ENCODE results near the gene LAPTM5.

The LAPTM5 gene

DNA sequence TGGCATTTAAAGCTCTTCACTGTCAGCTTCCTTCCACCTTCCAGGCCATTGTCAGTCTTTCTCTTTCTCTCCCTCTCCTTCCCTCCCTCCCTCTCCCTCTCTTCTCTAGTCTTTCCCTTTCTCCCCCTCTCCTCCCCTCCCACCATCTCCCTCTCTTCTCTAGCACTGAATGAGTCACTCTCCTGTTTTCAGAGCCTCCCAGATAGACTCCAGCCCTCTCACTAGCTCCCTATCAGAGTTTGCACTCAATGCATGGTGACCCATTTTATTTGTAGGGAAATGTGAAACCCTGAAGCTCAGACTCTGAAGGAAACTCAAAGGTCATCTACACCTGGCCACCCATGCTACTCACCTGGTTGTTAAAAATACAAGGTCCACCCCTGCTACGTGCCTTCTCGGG, 29.8 kb downstream of the LAPTM5 start:
- DNase-seq = no peak

DNA sequence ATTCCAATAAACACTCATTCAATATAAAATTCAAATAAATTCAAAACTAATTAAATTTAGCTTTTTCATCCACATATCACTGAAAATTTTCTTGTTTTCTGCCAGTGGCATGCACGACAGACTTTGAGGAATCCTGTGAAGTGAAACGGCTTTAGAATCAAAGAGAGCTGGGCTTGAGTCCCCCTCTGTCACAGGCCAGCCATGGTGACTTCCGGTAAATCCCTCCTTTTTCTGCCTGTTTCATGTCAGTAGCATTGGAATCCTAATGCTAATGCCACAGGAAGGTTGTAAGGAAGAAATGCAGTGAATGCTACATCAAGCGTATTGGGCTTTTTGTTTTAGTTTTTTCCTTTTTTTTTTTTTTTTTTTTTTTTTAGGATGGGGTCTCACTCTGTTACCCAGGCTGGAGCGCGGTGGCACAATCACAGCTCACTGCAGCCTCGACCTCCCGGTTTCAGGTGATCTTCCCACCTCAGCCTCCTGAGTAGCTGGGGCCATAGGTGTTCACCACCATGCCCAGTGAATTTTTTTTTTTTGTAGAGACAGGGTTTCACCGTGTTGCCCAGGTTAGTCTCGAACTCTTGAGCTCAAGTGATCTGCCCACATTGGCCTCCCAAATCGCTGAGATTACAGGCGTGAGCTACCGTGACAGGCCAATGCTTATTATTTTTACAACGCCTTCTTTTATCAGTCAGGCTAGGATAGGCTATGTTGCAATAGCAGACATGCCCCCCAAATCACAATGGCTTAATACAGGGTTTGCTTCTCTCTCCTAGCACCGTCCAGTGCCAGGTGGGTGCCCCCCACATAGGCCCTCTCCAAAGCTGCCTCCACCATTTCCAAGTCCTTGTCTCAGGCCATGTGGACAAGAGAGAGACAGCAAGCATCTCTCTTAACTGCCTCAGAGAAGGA, 30.5 kb downstream of the LAPTM5 start:
- no peak for DNase-seq

DNA sequence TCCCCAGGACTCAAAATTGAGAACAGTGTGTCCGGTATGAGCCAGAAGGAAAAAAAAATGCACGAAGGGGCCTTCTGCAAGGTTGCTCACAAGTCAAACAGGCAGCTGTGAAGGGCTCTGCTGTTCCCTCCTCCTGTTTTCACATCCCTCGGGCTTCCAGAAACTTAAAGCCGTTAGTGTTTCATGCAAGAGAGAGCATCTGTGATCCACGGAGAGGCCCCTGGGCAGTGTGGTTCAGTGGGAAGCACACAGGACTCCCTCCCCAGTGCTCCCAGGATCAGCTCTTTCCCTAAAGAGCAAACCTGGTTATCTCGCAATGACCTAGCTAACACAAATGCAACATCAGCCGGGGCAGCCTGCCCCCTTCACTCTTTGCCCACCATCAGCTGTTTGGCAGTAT, 31.3 kb downstream of the LAPTM5 start:
- DNase-seq = no peak

DNA sequence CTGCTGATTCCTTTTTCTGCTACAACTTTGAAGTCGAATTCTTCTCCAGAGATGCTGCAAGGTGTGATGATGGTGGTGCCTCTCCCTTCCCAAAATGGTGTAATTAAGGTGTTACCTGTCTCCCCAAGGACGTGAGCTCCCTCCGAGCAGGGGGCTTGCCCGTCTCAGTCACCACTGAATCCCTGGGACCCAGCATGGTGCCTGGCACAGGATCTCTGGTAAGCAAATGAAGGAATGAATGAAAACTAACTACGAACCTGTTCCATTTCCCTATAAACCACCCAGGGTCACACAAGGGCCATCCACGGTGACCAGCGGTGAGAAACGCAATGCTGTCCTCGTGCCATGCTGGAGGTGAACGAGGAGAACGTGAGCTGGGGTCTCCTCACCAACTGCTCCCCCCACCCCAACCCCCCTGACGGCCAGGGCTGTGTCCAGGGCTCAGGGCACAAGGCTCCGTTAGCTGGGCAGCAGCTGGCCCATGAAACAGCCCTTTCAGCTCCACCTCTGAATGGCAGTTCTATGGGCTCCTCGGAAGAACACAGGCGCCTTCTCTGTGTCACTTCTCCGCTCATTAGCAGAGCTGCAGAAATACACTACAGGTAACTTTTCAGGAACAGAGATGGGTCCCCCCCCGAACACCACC, 32.0 kb downstream of the LAPTM5 start:
- DNase-seq = no peak

DNA sequence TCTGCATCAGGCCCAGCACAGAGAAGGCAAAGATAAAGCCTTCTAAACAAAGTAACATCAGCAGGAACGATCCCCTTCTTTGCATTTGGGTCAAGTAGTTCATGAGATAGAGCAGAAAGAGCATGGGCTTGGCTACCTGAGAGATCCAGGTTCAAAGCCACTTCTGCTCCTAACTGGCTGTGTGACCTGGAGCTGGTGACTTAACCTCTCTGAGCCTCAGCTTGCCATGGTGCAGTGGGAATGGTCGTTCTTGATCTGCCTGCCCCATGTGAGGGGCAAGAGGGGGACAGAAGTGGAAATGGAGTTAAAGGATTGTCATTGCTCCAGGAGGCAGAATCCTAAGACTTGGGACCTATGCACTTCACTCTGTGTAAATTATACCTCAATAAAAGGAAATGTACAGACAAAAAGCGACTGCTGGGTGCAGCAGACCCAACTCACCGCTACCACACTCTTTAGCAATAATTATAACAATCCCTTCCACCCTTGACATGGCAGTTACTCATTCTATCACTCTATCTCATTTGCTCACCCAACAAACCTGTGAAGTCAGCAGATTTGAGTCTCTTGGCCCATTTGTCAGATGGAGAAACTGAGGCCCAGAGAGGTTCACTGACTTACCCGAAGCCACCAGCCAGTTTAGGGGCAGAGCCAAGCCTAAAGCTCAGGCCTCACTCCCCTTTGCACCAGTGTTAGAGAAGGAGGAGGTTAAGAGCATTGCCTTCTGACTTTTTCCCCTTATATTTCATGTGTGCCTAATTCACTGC, 32.7 kb downstream of the LAPTM5 start:
- no peak for DNase-seq

DNA sequence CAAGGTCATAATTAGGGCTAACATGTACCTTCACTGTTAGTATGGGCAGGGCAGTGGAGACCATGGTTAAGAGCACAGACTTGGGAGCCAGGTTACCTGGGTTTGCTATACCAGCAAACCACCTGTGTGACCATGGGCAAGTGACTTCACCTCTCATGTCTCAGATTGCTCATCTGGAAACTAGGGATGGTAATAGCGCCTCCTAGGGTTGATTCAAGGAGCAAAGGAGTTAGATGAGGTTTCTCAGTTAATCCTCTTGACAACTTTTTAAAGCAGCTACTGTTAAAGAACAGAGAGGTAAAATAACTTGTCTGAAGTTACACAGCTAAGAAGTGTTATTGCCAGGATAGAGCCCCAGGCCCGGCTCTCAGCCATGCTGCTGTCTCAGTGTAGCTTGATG, 33.4 kb downstream of the LAPTM5 start:
- DNase-seq = no peak

DNA sequence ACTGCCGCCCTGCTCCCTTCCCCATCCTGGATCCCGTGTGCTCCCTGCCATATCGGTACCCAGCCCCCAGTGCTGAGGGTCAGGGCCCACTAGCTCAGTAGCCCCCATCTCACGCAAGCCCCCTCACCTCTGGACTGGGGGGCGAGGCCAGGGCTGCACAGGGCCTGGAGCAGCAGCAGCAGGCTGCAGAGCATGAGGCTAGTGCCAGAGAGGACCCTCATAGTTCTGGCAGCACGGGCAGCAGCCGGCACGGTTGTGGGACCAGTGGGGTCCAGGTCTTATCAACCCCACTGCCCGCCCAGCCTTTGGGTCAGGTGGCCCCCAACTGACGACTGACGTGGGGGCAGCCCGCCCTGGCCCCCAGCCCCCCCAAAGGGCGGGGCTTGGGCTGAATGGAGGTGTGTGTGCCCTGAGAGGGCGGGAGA, 34.2 kb downstream of the LAPTM5 start, which contains the start of gene MATN1:
MATN1 (minus strand) TSS at position 255 of the 425 bp plus-strand sequence; CDS start at position 221, 34 bp downstream.
- DNase-seq = no peak

DNA sequence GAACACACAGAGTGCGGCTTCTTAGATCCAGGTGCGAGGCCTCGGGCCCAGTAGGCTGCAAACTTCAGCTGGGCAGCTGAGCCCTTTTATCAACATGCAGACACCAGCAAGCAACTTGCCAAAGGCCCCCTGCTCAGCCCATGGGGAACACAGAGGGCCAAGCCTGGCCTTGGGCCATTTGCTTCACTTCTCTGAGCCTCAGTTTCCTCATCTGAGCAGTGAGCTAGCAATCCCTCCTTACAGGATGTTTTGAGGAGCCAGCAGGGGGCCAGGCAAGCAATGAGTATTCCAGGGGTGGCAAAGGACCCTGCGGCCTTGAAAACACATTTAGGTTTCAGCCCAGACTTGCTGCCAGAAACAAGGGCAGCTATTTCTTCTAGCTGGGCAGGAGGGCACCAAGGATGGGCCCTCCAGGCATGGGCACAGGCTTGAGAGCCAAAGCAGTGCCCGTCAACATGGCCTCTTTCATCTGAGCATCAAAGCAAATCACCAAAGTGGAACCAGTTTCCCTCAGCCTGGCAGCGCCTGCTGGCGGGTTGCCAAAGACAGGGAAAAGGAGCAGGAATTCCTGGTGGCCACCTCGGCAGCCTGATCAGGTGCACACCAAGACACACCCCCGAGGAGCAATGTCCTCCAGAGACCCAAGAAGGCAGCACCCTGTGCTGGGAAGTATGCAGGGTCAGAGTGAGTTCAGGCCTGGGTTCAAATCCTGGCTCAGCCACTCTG, 35.6 kb downstream of the LAPTM5 start:
- DNase-seq = no peak

DNA sequence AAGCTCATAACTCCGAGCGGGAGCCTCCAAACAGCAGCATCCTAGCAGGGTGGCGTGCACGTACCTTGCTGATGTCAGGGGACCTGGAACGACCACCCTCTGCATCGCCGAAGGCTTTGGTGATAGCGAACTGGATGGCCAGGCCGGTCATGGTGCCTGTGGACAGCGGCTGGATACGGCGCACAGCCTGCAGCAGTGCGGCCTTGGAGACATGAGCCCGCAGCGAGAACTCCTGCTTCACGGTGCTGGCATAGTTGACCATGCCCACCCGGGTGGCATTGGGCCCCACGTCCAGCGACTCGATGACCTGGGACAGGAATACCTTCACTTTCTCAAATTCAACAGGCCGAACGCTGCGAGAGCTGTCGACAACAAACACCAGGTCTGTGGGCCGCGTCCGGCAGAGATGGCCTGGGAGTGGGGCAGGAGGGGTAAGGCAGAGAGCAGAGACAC, 36.2 kb downstream of the LAPTM5 start:
- no peak for DNase-seq

DNA sequence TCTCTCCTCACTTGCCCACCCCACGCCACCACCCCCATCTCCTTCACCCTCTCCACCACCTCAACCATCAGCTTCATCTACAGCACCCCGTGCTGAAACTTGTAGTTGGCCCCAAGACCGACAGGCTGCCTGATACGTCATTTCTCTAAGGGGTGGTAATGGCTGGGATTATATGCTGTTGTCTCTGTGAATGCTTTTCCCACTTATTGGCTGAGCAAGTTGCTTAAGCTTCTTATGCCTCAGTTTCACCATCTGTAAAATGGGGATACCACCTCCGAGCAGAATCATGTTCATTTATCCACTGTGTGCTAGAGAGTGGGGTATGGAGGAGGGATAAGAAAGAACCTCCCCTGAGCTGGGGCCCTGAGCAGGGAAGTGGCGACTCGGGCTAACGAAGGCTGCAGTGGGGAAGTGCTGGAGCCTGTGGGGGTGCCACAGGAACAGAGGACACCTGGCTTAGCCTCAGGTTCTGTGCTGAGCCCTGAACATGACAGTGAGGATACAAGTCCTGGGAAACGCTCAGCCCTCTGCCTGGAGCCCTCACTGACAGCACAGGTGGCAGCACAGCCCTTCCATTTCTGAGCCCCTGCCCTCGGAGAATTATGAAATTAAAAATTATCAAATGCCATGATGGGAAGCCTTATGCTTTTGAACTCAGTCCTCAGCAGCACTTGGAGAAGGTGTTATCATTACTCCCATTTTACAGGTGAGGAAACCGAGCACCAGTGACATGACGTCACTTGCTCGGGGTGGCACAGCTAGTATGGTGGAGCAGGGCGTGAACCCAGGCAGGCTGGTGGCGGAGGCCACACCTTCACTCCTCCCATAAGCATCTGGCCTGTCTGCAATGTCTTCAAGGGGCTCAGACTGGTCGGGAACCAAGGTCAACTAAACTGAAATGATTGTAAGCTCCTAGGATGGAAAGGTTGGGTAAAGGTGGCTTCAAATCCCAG, 37.0 kb downstream of the LAPTM5 start:
- no peak for DNase-seq

DNA sequence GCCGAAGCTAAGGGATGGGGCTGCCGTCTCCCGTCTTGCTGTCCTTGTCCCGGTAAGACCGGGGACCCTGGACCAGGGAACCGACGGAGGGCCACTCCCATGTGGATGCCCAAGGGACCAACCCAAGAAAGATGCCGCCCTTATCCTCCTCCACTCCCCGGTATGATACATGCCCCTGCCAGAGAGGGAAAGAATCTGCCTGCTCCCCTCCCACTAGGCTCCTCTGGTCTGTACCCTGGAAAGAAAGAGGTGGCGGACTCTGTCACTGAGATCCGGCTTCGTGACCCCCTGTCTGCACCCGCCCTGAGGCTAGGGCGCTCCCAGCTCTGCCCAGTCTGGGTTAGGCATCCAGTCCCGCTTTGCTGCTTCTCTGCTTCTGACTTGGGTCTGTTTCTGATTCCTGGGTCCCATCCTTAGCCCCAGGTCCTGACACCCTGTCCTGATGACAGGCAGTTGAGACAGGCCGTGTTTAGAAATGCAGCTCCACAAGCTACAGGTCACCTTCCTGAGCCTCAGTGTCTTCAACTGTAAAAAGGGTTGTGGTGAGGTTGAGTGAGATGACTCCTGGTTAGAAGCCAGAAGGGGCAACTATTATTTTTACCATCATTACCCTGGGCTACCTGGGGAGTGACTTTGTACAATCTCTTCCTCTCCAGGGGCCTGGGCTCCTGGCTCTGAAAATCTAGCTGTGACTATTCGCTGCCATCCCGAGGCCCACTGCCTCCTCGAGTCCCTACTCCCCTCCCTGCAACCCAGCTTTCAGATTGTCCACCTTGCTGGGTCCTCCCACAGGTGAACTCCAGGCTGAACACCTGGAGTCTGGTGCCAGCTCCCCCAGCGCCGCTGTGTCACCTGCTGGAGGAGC, 37.9 kb downstream of the LAPTM5 start:
- no peak for DNase-seq

DNA sequence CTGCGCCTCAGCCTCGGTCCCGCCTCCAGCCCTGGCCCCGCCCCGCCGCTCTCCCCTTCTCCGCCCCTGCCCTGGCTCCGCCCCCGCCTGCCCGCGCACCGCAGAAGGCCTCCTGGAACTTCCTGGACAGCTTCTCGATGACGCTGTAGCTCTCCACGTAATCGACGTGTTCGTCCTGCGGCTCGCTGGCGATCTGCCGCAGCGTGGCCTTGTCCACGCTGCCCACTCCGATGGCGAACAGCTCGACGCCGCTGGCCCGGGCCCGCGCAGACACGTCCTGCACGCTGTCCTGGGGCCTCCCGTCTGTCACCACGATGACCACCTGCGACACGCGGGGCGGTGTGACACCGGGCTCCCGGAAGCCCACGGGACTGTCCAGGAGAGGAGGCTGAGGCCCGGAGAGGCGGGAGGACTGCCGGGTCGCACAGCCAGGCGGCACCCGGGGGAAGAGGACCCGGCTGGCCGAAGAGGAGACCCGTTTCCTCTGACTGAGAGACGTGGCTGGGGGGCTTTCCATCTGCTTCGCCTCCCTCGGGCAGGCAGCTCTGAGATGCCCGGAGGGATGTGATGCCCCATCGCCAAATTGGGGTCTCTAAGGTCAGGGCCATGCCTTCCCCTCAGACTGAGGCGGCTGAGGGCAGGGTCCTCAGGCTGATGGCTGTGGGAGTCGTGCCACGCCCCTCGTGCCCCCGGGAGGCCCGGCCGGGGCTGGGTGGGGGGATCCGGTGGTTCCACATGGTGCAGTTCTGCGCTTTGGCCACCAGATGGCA, 38.8 kb downstream of the LAPTM5 start:
- peak; percentile 61 to 97 (median 75) for DNase-seq

DNA sequence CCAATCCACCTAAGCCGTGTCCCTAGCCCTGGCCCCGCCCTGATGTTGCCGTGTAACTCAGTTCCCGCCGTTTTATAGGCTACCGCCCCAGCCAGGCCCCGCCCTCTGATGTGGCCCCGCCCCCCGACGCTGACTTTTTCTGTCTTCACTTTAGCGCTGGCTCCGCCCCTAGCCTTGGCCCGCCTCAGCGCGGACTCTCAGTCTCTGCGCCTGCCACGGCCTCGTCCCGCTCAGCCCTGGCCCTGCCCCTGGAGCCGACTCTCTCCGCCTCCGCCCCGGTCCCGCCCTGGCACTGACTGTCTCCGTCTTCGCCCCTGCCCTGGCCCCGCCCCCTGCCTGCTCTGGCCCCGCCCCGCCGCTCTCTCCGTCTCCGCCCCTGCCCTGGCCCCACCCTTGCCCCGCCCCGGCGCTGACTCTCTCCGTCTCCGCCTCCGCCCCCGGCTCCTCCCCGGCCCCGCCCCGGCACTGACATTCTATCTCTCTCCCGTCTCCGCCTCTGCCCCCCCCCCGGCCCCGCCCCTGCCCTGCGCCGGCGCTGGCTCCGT, 39.4 kb downstream of the LAPTM5 start:
- peak; percentile 99 to 100 (median 99) for DNase-seq

DNA sequence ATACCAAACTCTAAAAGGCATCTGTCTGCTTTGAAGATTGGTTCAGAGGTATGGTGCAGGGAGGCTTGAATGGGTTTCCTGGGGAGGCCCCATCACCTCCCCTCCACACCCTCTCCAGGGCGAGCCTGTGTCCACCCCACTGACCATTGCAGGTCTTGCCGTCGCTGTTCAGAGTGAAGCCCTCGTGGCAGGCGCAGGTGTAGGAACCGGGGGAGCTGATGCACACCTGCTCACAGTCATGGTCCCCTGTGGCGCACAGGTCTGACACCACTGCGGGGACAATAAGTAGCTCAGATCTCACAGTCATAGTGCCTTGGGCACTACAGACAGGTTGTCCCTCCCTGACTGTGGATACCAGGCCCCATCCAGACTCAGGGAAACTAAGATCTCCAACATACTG, 40.9 kb downstream of the LAPTM5 start:
- no peak for DNase-seq

DNA sequence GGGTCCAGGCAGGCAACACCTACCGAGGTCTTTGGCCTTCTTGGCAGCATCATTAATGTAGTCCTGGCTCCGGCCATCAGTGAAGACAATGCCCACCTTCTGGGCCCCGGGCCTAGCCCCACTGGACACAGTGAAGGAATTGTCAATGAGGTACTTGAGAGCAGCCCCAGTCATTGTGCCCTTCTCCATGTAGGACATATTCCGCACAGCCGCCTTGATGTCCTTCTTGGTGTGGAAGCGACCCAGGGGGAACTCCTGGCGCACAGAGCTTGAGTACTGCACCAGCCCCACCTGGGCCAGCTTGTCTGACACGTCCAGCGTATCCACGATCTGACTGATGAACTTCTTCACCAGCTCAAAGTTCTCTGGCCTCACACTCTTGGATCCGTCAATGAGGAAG, 41.7 kb downstream of the LAPTM5 start:
- no peak for DNase-seq

DNA sequence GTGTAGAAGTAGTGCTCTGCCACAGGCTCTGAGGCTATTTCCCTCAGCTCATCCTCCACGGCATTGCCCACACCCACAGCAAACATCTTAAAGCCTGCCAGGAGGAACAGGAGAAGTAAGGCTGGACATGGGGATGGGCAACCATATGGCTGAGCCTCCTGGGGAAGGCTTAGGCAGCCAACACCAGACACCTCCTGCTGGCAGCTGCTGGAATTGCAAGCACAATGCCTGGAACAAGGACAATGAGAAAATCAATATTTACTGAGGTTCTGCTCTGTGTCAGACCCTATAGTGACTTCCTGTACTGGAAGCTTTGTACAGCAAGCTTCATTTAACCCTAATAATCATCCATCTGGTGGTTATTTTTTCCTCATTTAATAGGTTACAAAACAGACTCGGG, 42.4 kb downstream of the LAPTM5 start:
- peak in 1 of 5 donors; percentile 18 for DNase-seq

DNA sequence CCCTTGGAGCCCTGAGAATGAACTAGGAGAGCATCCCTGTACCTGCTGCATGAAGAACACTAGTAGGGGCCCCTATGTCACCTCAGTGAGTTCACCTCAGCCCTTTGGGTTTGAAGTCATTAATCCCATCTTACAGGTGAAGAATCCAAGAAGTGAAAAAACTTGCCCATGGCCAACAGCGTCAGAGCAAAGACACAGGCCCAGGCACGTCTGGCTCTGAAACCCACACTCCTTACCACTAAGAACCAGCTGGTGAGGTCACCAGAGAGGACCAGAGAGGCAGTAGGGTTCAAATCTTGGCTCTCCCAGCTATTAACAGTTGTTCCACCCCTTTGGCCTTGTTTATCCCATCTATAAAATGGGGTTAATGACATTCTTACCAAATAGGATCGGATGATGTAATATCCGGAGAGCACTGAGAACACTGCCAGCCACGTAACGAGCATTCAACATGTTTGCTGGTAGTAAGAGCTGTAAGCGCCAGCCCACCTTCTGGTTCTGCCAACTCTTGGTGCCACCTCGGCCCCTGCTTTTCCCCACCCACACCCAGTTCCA, 43.0 kb downstream of the LAPTM5 start:
- no peak for DNase-seq

DNA sequence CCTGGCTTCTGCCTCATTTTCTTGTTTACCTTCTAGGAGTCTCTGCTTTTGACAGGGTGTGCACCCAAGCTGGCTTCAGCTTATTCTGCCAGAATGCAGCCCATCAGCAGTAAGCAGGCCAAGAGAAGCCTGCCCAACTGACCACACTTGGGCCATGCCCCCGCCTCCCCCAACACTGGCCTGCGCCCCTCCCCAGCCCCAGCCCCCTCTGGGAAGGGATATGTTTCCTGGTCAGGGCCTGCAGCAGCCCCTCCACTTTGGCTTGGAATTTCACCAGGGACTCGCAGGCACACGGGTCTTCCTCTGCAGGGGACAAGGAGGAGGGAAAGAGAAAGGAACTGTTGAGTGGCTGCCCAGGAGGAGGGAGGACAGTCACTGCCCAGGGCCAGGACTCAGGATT, 43.5 kb downstream of the LAPTM5 start:
- DNase-seq = no peak

DNA sequence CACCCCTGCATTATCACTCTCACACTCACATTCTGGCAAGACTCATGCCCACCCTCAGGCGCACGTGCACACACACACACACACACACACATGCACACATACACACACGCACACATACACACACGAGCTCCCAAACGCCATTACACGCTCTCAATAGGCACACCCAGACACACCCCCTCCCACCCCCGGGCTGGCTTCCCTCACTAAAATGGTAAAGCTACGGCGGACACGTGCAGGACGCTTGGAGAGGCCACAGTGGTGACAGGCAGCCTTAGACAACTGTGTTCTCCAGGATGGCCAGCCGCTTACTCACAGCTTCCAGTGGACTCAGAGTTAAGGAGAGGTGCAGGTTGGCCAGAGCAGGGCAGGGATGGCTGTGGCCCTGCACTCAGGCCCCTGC, 44.3 kb downstream of the LAPTM5 start:
- DNase-seq = no peak
